ENCODE measurements around the gene GNG12. TPM values are rescaled to one million over a fixed set of nuclear protein-coding genes. Genes with fewer than 3 reads are reported as not detected.
A peak's percentile ranks its signal among the peaks of the same experiment; 100 is the strongest.

Gene GNG12
- total and polyA plus RNA-seq, 2 donors (not counting 1 experiment from before 2014, with no cell fraction given), result not detected

DNA sequence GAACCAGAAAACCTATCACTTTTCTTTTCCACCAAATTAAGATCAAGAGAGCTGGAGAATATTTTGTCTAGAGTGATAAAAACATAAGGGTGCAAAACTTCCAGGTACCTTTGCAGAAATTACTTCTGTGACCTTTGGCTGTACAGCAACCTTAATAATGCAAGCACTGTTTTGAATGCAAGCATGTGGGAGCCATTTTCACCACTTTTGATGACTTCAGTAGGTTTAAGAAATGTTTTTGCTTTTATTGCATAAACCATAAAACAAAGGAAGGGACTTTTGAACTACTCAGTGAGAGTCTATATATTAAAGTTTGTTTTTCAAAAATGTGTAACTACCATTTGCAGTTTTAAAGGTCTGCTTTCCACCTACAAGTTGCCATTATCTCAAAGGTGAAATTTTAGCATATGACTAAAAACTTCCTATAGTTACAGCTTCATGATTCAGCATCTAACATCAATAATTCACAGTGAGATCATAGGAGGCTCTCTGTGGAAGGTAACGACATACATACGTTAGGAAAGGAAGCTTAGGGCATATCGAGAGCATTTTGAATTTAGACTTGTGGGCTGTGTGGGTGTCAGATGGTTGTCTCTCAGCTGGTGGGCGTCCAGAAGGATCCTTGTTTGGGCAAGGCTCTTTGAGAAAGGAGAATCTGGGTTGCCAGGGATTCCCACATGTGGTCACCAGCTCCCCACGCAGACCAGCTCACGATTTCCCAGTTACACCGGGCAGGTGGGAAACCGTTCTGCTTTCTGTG, 149.3 kb downstream of the GNG12 start:
- TF ChIP-seq, protein P1, sequence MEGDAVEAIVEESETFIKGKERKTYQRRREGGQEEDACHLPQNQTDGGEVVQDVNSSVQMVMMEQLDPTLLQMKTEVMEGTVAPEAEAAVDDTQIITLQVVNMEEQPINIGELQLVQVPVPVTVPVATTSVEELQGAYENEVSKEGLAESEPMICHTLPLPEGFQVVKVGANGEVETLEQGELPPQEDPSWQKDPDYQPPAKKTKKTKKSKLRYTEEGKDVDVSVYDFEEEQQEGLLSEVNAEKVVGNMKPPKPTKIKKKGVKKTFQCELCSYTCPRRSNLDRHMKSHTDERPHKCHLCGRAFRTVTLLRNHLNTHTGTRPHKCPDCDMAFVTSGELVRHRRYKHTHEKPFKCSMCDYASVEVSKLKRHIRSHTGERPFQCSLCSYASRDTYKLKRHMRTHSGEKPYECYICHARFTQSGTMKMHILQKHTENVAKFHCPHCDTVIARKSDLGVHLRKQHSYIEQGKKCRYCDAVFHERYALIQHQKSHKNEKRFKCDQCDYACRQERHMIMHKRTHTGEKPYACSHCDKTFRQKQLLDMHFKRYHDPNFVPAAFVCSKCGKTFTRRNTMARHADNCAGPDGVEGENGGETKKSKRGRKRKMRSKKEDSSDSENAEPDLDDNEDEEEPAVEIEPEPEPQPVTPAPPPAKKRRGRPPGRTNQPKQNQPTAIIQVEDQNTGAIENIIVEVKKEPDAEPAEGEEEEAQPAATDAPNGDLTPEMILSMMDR (IDR thresholded peaks at IDR 0.05), result no peak
- TF ChIP-seq EZH2 (IDR thresholded peaks at IDR 0.05; ENCODE audit: borderline replicate concordance, insufficient read depth, low read depth, low read length, poor library complexity, severe bottlenecking), result no peak
- Histone ChIP-seq H3K79me2 (ENCODE audit: control insufficient read depth, insufficient read depth, low read length) (no peaks in the 10 kb centered on the region), H3K4me3 (ENCODE audit: control extremely low read depth in 1 of 5, extremely low read depth in 1 of 5, insufficient read depth in 1 of 5, low read depth in 2 of 5, low read length in 4 of 5) (peak overlapping the region in 3 of 5 experiments; percentile 80 to 91 (median 85)), H3K4me2 (replicated peaks; ENCODE audit: low read depth, low read length, poor library complexity, severe bottlenecking) (peak overlapping the region; percentile 99), H2AFZ (ENCODE audit: insufficient read depth, low read depth, low read length, poor library complexity, severe bottlenecking) (peak overlapping the region; percentile 87), H3K36me3 (replicated peaks in 1 of 2; ENCODE audit: control extremely low read depth in 1 of 2, control insufficient read depth in 1 of 2, extremely low read depth in 1 of 2, insufficient read depth in 2 of 2, low read length in 1 of 2) (peaks cover 0 to 4% of the 10 kb centered on the region in 2 experiments), H3K4me1 (ENCODE audit: control insufficient read depth in 2 of 2, insufficient read depth in 2 of 2, low read length in 2 of 2) (peaks cover 16 to 17% of the 10 kb centered on the region in 2 donors), H3K9ac (ENCODE audit: low read length) (peak overlapping the region; percentile 82), H3K9me3 (ENCODE audit: control extremely low read depth in 1 of 3, control insufficient read depth in 2 of 3, insufficient read depth in 1 of 3, low read length in 2 of 3) (no peaks in the 10 kb centered on the region), H4K20me1 (ENCODE audit: control insufficient read depth, insufficient read depth, low read length, poor library complexity, severe bottlenecking) (no peaks in the 10 kb centered on the region), H3K27ac (ENCODE audit: low read length in 2 of 2) (peak overlapping the region in 1 of 2 donors; percentile 28), H3K27me3 (replicated peaks in 1 of 4; ENCODE audit: control extremely low read depth in 1 of 4, control insufficient read depth in 3 of 4, insufficient read depth in 4 of 4, low read length in 3 of 4) (no peaks in the 10 kb centered on the region)
- intact Hi-C loops (cut with micrococcal nuclease), result loop anchor here (2.0 kb wide), 1 partner anchor 631 kb away; no protein-coding TSS in a partner anchor
- H3K4me3 Mint-ChIP-seq, result peak overlapping the region; percentile 91
- ChIA-PET CTCF (interaction anchor here (0.7 to 3.0 kb wide), 7 partner anchors 9 to 150 kb away, joined by 3 to 28 read pairs (median 3); no protein-coding TSS in a partner anchor), POLR2A (no interaction called here)
- peaks cover 31% of the 10 kb centered on the region for H3K4me1 Mint-ChIP-seq
- peak overlapping the region; percentile 80 for H3K27ac Mint-ChIP-seq
- ATAC-seq (ENCODE audit: low read depth), result no peak
- WGBS (ENCODE audit: insufficient coverage), result 5% methylated on average over 7 of the region's 8 CpGs
- no peaks in the 10 kb centered on the region for H3K9me3 Mint-ChIP-seq (ENCODE audit: insufficient read depth)
- H3K27me3 Mint-ChIP-seq, result no peaks in the 10 kb centered on the region
- peak; percentile 27 for DNase-seq

DNA sequence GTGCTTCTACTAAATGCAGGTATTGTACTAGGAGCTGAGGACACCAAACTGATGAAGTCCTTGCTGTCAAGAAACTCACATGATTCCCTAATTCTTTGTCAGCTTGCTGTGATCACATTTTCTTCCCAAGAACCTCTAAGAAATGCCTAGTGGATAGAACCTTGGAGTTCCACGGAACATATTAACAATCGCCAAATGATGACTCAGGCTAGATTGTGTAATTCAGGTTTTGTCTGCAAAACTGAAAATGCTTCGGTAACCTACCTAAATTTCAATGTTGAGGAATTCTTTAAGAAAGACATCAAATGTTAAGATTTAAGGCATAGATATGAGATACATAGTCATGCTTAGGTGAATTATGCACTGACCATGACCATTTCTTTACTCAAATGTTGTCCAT, 150.0 kb downstream of the GNG12 start:
- Histone ChIP-seq H3K36me3 (replicated peaks in 1 of 2; ENCODE audit: control extremely low read depth in 1 of 2, control insufficient read depth in 1 of 2, extremely low read depth in 1 of 2, insufficient read depth in 2 of 2, low read length in 1 of 2) (no peaks in the 10 kb centered on the region), H3K4me1 (ENCODE audit: control insufficient read depth in 2 of 2, insufficient read depth in 2 of 2, low read length in 2 of 2) (peaks cover 16 to 17% of the 10 kb centered on the region in 2 donors), H3K9ac (ENCODE audit: low read length) (no peak overlapping the region), H3K27me3 (replicated peaks in 1 of 4; ENCODE audit: control extremely low read depth in 1 of 4, control insufficient read depth in 3 of 4, insufficient read depth in 4 of 4, low read length in 3 of 4) (no peaks in the 10 kb centered on the region), H3K4me3 (ENCODE audit: control extremely low read depth in 1 of 5, extremely low read depth in 1 of 5, insufficient read depth in 1 of 5, low read depth in 2 of 5, low read length in 4 of 5) (no peak overlapping the region), H4K20me1 (ENCODE audit: control insufficient read depth, insufficient read depth, low read length, poor library complexity, severe bottlenecking) (no peaks in the 10 kb centered on the region), H3K4me2 (replicated peaks; ENCODE audit: low read depth, low read length, poor library complexity, severe bottlenecking) (no peak overlapping the region), H3K27ac (ENCODE audit: low read length in 2 of 2) (no peak overlapping the region), H3K79me2 (ENCODE audit: control insufficient read depth, insufficient read depth, low read length) (no peaks in the 10 kb centered on the region), H2AFZ (ENCODE audit: insufficient read depth, low read depth, low read length, poor library complexity, severe bottlenecking) (no peak overlapping the region), H3K9me3 (ENCODE audit: control extremely low read depth in 1 of 3, control insufficient read depth in 2 of 3, insufficient read depth in 1 of 3, low read length in 2 of 3) (no peaks in the 10 kb centered on the region)
- POLR2A ChIA-PET, result no interaction called here
- TF ChIP-seq, protein P1 (IDR thresholded peaks at IDR 0.05), result no peak
- TF ChIP-seq EZH2 (IDR thresholded peaks at IDR 0.05; ENCODE audit: borderline replicate concordance, insufficient read depth, low read depth, low read length, poor library complexity, severe bottlenecking), result no peak
- CTCF ChIA-PET, result interaction anchor here (1.4 to 3.0 kb wide), 2 partner anchors 9 to 82 kb away, joined by 3 to 6 read pairs; no protein-coding TSS in a partner anchor
- DNase-seq (peak; percentile 7), ATAC-seq (ENCODE audit: low read depth) (no peak)
- Mint-ChIP-seq H3K4me1 (peaks cover 31% of the 10 kb centered on the region), H3K9me3 (ENCODE audit: insufficient read depth) (no peaks in the 10 kb centered on the region), H3K27ac (peak overlapping the region; percentile 75), H3K4me3 (peak overlapping the region; percentile 91), H3K27me3 (no peaks in the 10 kb centered on the region)
- WGBS (ENCODE audit: insufficient coverage), result no CpG with 5 or more reads among the region's 3 CpGs
- intact Hi-C loops (cut with micrococcal nuclease), result no loop called here
